Thyroid gland (tissue), 4 donors: ENCODE data around the gene CGB2.

Experiments
- POLR2A ChIP-seq, 2 donors: fragments of 450-650 bp; IDR thresholded peaks; one replicate each; pipeline ENCODE4 v1.6.1; 2017; ENCODE audit warnings: antibody characterized with exemption in 2 of 2, mild to moderate bottlenecking in 2 of 2, moderate library complexity in 1 of 2
- TF ChIP-seq, protein P1 (sequence below), 6 experiments: fragments of 200-600 bp in 3 of 6; fragments of 450-650 bp in 3 of 6; sonication (generic) in 3 of 6; IDR thresholded peaks; one replicate each; pipeline ENCODE4 v1.5.1; 2016 to 2019; ENCODE audit warnings: antibody characterized with exemption in 6 of 6, mild to moderate bottlenecking in 2 of 6, inconsistent platforms in 1 of 6, moderate library complexity in 1 of 6

DNA sequence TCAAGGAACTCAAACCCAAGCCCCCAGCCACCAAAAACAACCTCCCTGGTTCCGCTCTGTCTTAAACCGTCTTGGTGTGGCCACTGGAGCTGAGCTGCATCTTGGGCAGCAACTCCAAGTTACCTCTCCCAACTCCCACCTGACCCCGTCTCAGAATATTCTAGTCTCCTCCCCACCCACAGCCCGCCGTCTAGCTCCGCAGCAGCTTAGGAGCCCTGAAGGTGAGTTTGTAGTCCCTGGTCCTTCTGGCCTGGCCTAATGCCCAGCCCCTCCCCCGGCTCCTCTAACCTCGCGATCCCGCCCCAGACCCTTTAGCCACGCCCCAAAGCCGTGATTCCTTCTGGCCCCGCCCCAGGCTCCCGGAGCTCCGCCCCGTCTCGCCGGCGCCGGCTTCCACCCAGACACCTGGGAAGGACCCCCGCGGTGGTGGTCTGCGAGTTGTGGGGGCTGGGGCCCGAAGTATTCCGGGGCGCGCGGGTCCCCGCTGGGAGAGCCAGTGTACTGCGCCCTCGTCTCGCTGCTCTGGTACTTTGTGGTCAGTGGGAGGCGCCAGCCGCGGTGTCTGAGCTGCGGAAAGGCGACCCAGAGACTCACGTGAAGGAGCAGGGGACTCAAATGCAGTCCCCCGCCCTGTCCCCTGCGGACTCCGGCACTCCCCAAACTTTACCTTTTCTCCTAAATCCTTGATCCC lies 12.3 kb upstream of the CGB2 start:
- TF ChIP-seq POLR2A (IDR thresholded peaks at IDR 0.05): no peak
- TF ChIP-seq, protein P1, sequence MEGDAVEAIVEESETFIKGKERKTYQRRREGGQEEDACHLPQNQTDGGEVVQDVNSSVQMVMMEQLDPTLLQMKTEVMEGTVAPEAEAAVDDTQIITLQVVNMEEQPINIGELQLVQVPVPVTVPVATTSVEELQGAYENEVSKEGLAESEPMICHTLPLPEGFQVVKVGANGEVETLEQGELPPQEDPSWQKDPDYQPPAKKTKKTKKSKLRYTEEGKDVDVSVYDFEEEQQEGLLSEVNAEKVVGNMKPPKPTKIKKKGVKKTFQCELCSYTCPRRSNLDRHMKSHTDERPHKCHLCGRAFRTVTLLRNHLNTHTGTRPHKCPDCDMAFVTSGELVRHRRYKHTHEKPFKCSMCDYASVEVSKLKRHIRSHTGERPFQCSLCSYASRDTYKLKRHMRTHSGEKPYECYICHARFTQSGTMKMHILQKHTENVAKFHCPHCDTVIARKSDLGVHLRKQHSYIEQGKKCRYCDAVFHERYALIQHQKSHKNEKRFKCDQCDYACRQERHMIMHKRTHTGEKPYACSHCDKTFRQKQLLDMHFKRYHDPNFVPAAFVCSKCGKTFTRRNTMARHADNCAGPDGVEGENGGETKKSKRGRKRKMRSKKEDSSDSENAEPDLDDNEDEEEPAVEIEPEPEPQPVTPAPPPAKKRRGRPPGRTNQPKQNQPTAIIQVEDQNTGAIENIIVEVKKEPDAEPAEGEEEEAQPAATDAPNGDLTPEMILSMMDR (IDR thresholded peaks at IDR 0.05): no peak
